Loucy (cell line): Measurements from ENCODE around the gene PLPP3.

Experiments used
- H2AFZ ChIP-seq: fragments of 200-600 bp; sonication (generic); 2 replicates; pipeline ENCODE4 v1.6.0; 2016; ENCODE audit warnings: antibody characterized with exemption, mild to moderate bottlenecking, low read length, moderate library complexity
- H3F3A ChIP-seq: fragments of 200-600 bp; 2 replicates; pipeline ENCODE4 v1.6.0; 2016; ENCODE audit warnings: antibody characterized with exemption, low read depth, mild to moderate bottlenecking
- H3K27me3 ChIP-seq: fragments of 200-600 bp; sonication (generic); 2 replicates; pipeline ENCODE4 v1.6.1; 2014; ENCODE audit warnings: low read length, mild to moderate bottlenecking; ENCODE audit not compliant: insufficient read depth, poor library complexity, severe bottlenecking
- H3K36me3 ChIP-seq: fragments of 200-600 bp; sonication (generic); 2 replicates; pipeline ENCODE4 v1.6.1; 2016; ENCODE audit warnings: low read length; ENCODE audit not compliant: insufficient read depth
- H3K4me1 ChIP-seq: fragments of 200-600 bp; sonication (generic); 2 replicates; pipeline ENCODE4 v1.5.1; 2014; ENCODE audit warnings: low read length, mild to moderate bottlenecking; ENCODE audit not compliant: insufficient read depth, poor library complexity, severe bottlenecking
- H3K4me2 ChIP-seq: fragments of 200-600 bp; sonication (generic); 2 replicates; pipeline ENCODE4 v1.6.0; 2014; ENCODE audit warnings: antibody characterized with exemption, low read length, low read depth, mild to moderate bottlenecking; ENCODE audit not compliant: poor library complexity, severe bottlenecking
- H3K4me3 ChIP-seq: fragments of 200-600 bp; sonication (generic); 2 replicates; pipeline ENCODE4 v1.5.1; 2014; ENCODE audit warnings: low read length, mild to moderate bottlenecking, mixed read lengths; ENCODE audit not compliant: poor library complexity, severe bottlenecking
- H3K79me2 ChIP-seq: fragments of 200-600 bp; sonication (generic); 2 replicates; pipeline ENCODE4 v1.6.1; 2014; ENCODE audit warnings: low read length; ENCODE audit not compliant: insufficient read depth
- H3K9ac ChIP-seq: fragments of 200-600 bp; sonication (generic); 2 replicates; pipeline ENCODE4 v1.6.0; 2014; ENCODE audit warnings: mild to moderate bottlenecking, low read depth, low read length, moderate library complexity; ENCODE audit not compliant: poor library complexity, severe bottlenecking
- H3K9me2 ChIP-seq: fragments of 200-600 bp; sonication (generic); replicated peaks from 2 replicates; pipeline ENCODE4 v1.6.1; 2016; ENCODE audit warnings: low read depth, low read length, mixed read lengths
- H3K9me3 ChIP-seq: fragments of 200-600 bp; sonication (generic); 2 replicates; pipeline ENCODE4 v1.6.1; 2014; ENCODE audit warnings: mild to moderate bottlenecking, antibody characterized with exemption, low read length, low read depth; ENCODE audit not compliant: insufficient read depth
- H4K20me1 ChIP-seq: fragments of 200-600 bp; sonication (generic); 2 replicates; pipeline ENCODE4 v1.6.0; 2014; ENCODE audit warnings: antibody characterized with exemption, low read length, mild to moderate bottlenecking; ENCODE audit not compliant: insufficient read depth, poor library complexity, severe bottlenecking
- EZH2phosphoT487 ChIP-seq: fragments of 200-600 bp; IDR thresholded peaks from 2 replicates; pipeline ENCODE4 v1.6.1; 2018; ENCODE audit warnings: antibody characterized with exemption, mild to moderate bottlenecking, moderate library complexity, borderline replicate concordance
- TF ChIP-seq, protein P1 (sequence below): fragments of 200-600 bp; sonication (generic); conservative IDR thresholded peaks from 2 replicates; pipeline ENCODE4 v1.5.1; 2014; ENCODE audit warnings: mild to moderate bottlenecking, antibody characterized with exemption, low read length

Gene PLPP3

DNA sequence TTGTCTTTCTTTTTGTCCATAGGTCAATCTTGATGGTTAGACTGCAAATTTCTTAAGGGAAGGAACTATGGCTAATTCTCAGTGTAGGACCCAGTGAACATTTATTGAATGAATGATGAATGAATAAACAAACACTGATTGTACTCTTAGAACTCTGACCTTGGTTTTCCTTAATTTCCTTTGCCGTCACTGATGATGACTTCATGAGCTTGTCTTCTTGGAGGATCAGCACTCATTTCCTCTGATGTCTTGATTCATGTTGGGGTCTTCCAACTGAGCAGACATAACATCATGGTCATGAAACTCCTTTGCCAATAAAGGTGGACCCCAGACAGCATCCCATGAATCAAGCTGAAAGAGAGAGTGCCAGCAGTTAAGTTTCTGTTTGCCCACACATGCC lies 96.3 kb downstream of the PLPP3 start:
- Histone ChIP-seq H4K20me1 (no peaks in the 10 kb centered on the region), H3F3A (no peaks in the 10 kb centered on the region), H3K27me3 (no peaks in the 10 kb centered on the region), H2AFZ (no peak overlapping the region), H3K9me3 (no peaks in the 10 kb centered on the region), H3K4me3 (no peak overlapping the region), H3K79me2 (no peaks in the 10 kb centered on the region), H3K9ac (no peak overlapping the region), H3K4me1 (no peaks in the 10 kb centered on the region), H3K4me2 (no peak overlapping the region), H3K36me3 (no peaks in the 10 kb centered on the region), H3K9me2 (no peaks in the 10 kb centered on the region)
- TF ChIP-seq, protein P1, sequence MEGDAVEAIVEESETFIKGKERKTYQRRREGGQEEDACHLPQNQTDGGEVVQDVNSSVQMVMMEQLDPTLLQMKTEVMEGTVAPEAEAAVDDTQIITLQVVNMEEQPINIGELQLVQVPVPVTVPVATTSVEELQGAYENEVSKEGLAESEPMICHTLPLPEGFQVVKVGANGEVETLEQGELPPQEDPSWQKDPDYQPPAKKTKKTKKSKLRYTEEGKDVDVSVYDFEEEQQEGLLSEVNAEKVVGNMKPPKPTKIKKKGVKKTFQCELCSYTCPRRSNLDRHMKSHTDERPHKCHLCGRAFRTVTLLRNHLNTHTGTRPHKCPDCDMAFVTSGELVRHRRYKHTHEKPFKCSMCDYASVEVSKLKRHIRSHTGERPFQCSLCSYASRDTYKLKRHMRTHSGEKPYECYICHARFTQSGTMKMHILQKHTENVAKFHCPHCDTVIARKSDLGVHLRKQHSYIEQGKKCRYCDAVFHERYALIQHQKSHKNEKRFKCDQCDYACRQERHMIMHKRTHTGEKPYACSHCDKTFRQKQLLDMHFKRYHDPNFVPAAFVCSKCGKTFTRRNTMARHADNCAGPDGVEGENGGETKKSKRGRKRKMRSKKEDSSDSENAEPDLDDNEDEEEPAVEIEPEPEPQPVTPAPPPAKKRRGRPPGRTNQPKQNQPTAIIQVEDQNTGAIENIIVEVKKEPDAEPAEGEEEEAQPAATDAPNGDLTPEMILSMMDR, result no peak
- TF ChIP-seq EZH2phosphoT487, result no peak

- H3K27me3 ChIP-seq, result no peaks in the 10 kb centered on the region
- no peak overlapping the region for H3K4me2 ChIP-seq
- TF ChIP-seq EZH2phosphoT487, result no peak
- TF ChIP-seq, protein P1, result no peak
- no peak overlapping the region for H3K9ac ChIP-seq
- no peak overlapping the region for H2AFZ ChIP-seq
- no peaks in the 10 kb centered on the region for H3K79me2 ChIP-seq
- no peaks in the 10 kb centered on the region for H3F3A ChIP-seq
- H3K9me2 ChIP-seq, result no peaks in the 10 kb centered on the region
- H3K36me3 ChIP-seq, result no peaks in the 10 kb centered on the region
- H3K4me1 ChIP-seq, result no peaks in the 10 kb centered on the region
- no peak overlapping the region for H3K4me3 ChIP-seq
- no peaks in the 10 kb centered on the region for H3K9me3 ChIP-seq
- no peaks in the 10 kb centered on the region for H4K20me1 ChIP-seq
These were observed 96.9 kb downstream of the PLPP3 start for GRCh38 chr1:56482486-56482885.

DNA sequence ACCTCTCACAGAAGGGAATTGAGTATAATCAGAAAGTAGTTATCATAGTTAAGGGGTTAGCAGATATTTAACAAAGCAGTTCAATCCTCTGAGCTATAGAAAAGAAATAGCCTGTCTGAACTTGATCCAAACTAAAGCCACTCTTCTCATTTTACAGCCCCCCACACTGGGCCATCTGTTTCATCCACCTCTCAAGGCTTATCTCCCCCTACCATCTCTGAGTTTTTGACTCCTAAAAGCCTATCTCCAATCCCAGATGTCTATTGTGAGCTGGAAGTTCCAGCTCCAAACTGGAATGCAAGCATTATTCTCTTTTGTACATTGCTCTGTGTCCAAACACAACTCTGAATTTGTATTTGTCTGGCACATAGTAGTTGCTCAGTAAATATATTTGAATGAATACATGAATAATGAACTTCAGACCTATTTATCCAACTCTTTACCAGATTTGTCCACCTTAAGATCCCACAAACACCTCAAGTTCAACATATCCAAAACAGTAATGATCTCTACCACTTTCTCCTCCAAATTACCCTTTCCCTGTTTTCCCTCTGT lies 98.1 kb downstream of the PLPP3 start:
- no peak overlapping the region for H2AFZ ChIP-seq
- H3K4me2 ChIP-seq, result no peak overlapping the region
- no peaks in the 10 kb centered on the region for H3K36me3 ChIP-seq
- H3K9ac ChIP-seq, result no peak overlapping the region
- no peaks in the 10 kb centered on the region for H3K4me1 ChIP-seq
- H4K20me1 ChIP-seq, result no peaks in the 10 kb centered on the region
- no peaks in the 10 kb centered on the region for H3K9me3 ChIP-seq
- H3F3A ChIP-seq, result no peaks in the 10 kb centered on the region
- H3K4me3 ChIP-seq, result no peak overlapping the region
- H3K79me2 ChIP-seq, result no peaks in the 10 kb centered on the region
- TF ChIP-seq, protein P1, result no peak
- no peak for TF ChIP-seq EZH2phosphoT487
- H3K27me3 ChIP-seq, result no peaks in the 10 kb centered on the region
- no peaks in the 10 kb centered on the region for H3K9me2 ChIP-seq
